Fibroblast of lung (primary cell): ENCODE measurements around the gene TRIP6. TPM values are rescaled to one million over a fixed set of nuclear protein-coding genes. Genes with fewer than 3 reads are reported as not detected.

Experiments
- DNase-seq, 2 donors: peaks; one replicate each; pipeline versions ENCODE4 v3.0.0 to v3.0.0-alpha.2; 2010; ENCODE audit warnings: low read depth in 2 of 2
- H2AFZ ChIP-seq: 2 replicates; pipeline ENCODE4 v1.5.1; 2012; ENCODE audit warnings: low read length, control low read depth, inconsistent platforms
- H3K27ac ChIP-seq: 2 replicates; pipeline ENCODE4 v1.5.1; 2011; ENCODE audit warnings: low read length, control low read depth; ENCODE audit not compliant: insufficient read depth
- H3K27me3 ChIP-seq: 2 replicates; pipeline ENCODE4 v1.5.1; 2011; ENCODE audit warnings: mild to moderate bottlenecking, low read length; ENCODE audit not compliant: control insufficient read depth, insufficient read depth
- H3K36me3 ChIP-seq: 2 replicates; pipeline ENCODE4 v1.5.1; 2011; ENCODE audit warnings: low read length; ENCODE audit not compliant: control insufficient read depth, insufficient read depth
- H3K4me1 ChIP-seq: 2 replicates; pipeline ENCODE4 v1.5.1; 2011; ENCODE audit warnings: low read length; ENCODE audit not compliant: control insufficient read depth, insufficient read depth; ENCODE audit errors: extremely low read depth
- H3K4me2 ChIP-seq: 2 replicates; pipeline ENCODE4 v1.5.1; 2011; ENCODE audit warnings: low read length, control low read depth; ENCODE audit not compliant: insufficient read depth; ENCODE audit errors: extremely low read depth
- H3K4me3 ChIP-seq, 4 experiments: fragments of 200-600 bp in 1 of 4; sonication (generic) in 1 of 4; replicated peaks in 1 of 4; 2 replicates each; pipeline ENCODE4 v1.5.1; 2011 to 2016; ENCODE audit warnings: low read length in 4 of 4, low read depth in 3 of 4, mild to moderate bottlenecking in 3 of 4, control low read depth in 2 of 4, inconsistent platforms in 1 of 4, mixed read lengths in 1 of 4; ENCODE audit not compliant: insufficient read depth in 1 of 4; ENCODE audit errors: control extremely low read depth in 1 of 4
- H3K79me2 ChIP-seq: 2 replicates; pipeline ENCODE4 v1.5.1; 2012; ENCODE audit warnings: mild to moderate bottlenecking, low read length, inconsistent platforms; ENCODE audit not compliant: control insufficient read depth, insufficient read depth
- H3K9ac ChIP-seq: 2 replicates; pipeline ENCODE4 v1.5.1; 2011; ENCODE audit warnings: mild to moderate bottlenecking, low read length, control low read depth; ENCODE audit not compliant: insufficient read depth
- H3K9me3 ChIP-seq: 2 replicates; pipeline ENCODE4 v1.5.1; 2012; ENCODE audit warnings: low read depth, low read length; ENCODE audit not compliant: control insufficient read depth, insufficient read depth
- H4K20me1 ChIP-seq: 2 replicates; pipeline ENCODE4 v1.5.1; 2011; ENCODE audit warnings: low read length; ENCODE audit not compliant: control insufficient read depth, insufficient read depth; ENCODE audit errors: extremely low read depth
- CTCF ChIP-seq, 2 donors: IDR thresholded peaks in 1 of 2; conservative IDR thresholded peaks in 1 of 2; 1 replicate in 1 of 2; 2 replicates in 1 of 2; pipeline ENCODE4 v1.5.1; 2011 to 2012; ENCODE audit warnings: low read length in 2 of 2, control low read depth in 1 of 2, inconsistent platforms in 1 of 2, low read depth in 1 of 2, mild to moderate bottlenecking in 1 of 2
- EZH2 ChIP-seq: IDR thresholded peaks from 2 replicates; pipeline ENCODE4 v1.5.1; 2012; ENCODE audit warnings: low read length, control low read depth, mild to moderate bottlenecking; ENCODE audit errors: missing control alignments
- polyA plus RNA-seq, 2 donors: library from polyadenylated mRNA; depleted of rRNA in 1 of 2; stranded (reverse) in 1 of 2; unstranded in 1 of 2; fragments of >200 nt; gene quantifications; 2 replicates each; pipeline ENCODE4 v1.2.1, GENCODE V29; 2011 to 2012; ENCODE audit warnings: missing spikeins in 1 of 2
- total RNA-seq: library from RNA; depleted of rRNA; stranded (reverse); fragments of >200 nt; gene quantifications from 2 replicates; pipeline ENCODE4 v1.2.1, GENCODE V29; 2014

The TRIP6 gene
- total and polyA plus RNA-seq, 2 donors (not counting 1 experiment from before 2014, with no cell fraction given), result 76.2 to 96.1 TPM

GRCh38 chr7:100819586-100819985 lies 47.6 kb upstream of the TRIP6 start:
- Histone ChIP-seq H4K20me1 (no peaks in the 10 kb centered on the region), H2AFZ (no peak overlapping the region), H3K27me3 (no peaks in the 10 kb centered on the region), H3K27ac (no peak overlapping the region), H3K9ac (no peak overlapping the region), H3K79me2 (peaks cover 4% of the 10 kb centered on the region), H3K4me3 (no peak overlapping the region), H3K36me3 (peaks cover 33% of the 10 kb centered on the region), H3K4me2 (no peak overlapping the region), H3K4me1 (no peaks in the 10 kb centered on the region), H3K9me3 (no peaks in the 10 kb centered on the region)
- TF ChIP-seq CTCF (conservative IDR thresholded peaks at IDR 0.05 in 1 of 2, IDR thresholded peaks at IDR 0.05 in 1 of 2; ENCODE audit: low read depth in 1 of 2, low read length in 2 of 2), result no peak
- no peak for TF ChIP-seq EZH2
- no peak for DNase-seq

GRCh38 chr7:100822236-100823139 lies 44.7 kb upstream of the TRIP6 start:
- Histone ChIP-seq H3K9ac (no peak overlapping the region), H3K27ac (no peak overlapping the region), H3K4me3 (no peak overlapping the region), H4K20me1 (no peaks in the 10 kb centered on the region), H3K4me2 (no peak overlapping the region), H2AFZ (no peak overlapping the region), H3K9me3 (no peaks in the 10 kb centered on the region), H3K36me3 (peaks cover 24% of the 10 kb centered on the region), H3K27me3 (no peaks in the 10 kb centered on the region), H3K4me1 (peaks cover 3% of the 10 kb centered on the region), H3K79me2 (peaks cover 27% of the 10 kb centered on the region)
- DNase-seq, result no peak
- TF ChIP-seq CTCF (conservative IDR thresholded peaks at IDR 0.05 in 1 of 2, IDR thresholded peaks at IDR 0.05 in 1 of 2; ENCODE audit: low read depth in 1 of 2, low read length in 2 of 2) (no peak), EZH2 (no peak)

GRCh38 chr7:100823140-100823525 lies 44.1 kb upstream of the TRIP6 start:
- H3K27ac ChIP-seq, result no peak overlapping the region
- H3K27me3 ChIP-seq, result no peaks in the 10 kb centered on the region
- H4K20me1 ChIP-seq, result no peaks in the 10 kb centered on the region
- no peak for DNase-seq
- H3K4me3 ChIP-seq, result no peak overlapping the region
- H3K4me1 ChIP-seq, result peaks cover 3% of the 10 kb centered on the region
- H3K9ac ChIP-seq, result no peak overlapping the region
- no peaks in the 10 kb centered on the region for H3K9me3 ChIP-seq
- no peak overlapping the region for H2AFZ ChIP-seq
- no peak overlapping the region for H3K4me2 ChIP-seq
- TF ChIP-seq CTCF (conservative IDR thresholded peaks at IDR 0.05 in 1 of 2, IDR thresholded peaks at IDR 0.05 in 1 of 2; ENCODE audit: low read depth in 1 of 2, low read length in 2 of 2), result no peak
- TF ChIP-seq EZH2, result no peak
- H3K36me3 ChIP-seq, result peaks cover 24% of the 10 kb centered on the region
- peaks cover 27% of the 10 kb centered on the region for H3K79me2 ChIP-seq
